K562 (cell line): ENCODE measurements around the gene MDFIC. TPM values are rescaled to one million over a fixed set of nuclear protein-coding genes. Genes with fewer than 3 reads are reported as not detected.

Experiments used
- ATAC-seq: fragments of 200-7000 bp; cut with Tn5 transposase; 3 replicates; pipeline ENCODE4 v1.9.1; 2020; ENCODE audit warnings: moderate library complexity
- BruUV-seq: library from RNA; stranded (reverse); fragments of 400-500 nt; replicated peaks from 2 replicates; lab custom pipeline; 2021; lab: Mats Ljungman, UMichigan
- CTCF ChIA-PET: fragments of 300-600 bp; formaldehyde crosslinking; extraction: SDS; loops from one replicate; lab custom pipeline; 2021; ENCODE audit warnings: low intra/inter-chr PET ratio; lab: Yijun Ruan, JAX
- POLR2A ChIA-PET: fragments of 300-600, 350-650 bp; sonication (Branson Sonifier 250); formaldehyde crosslinking; extraction: SDS; loops from one replicate; lab custom pipeline; 2021; ENCODE audit warnings: antibody characterized with exemption, inconsistent platforms; lab: Yijun Ruan, JAX
- DNase-seq, 4 experiments: peaks; one replicate each; pipeline versions ENCODE4 v3.0.0 to v3.0.0-alpha.2; 2011 to 2018; ENCODE audit warnings: low spot score in 3 of 4, mixed read lengths in 3 of 4; ENCODE audit errors: extremely low read depth in 1 of 4
- FAIRE-seq: peaks from 2 replicates; lab custom pipeline; 2011; peaks lifted over from hg19 to GRCh38; lab: Jason Lieb, UNC
- H2AFZ ChIP-seq: 2 replicates; pipeline ENCODE4 v1.6.0; 2011; ENCODE audit warnings: low read depth, low read length, control low read depth, inconsistent platforms
- H3K27ac ChIP-seq: fragments of 200-600 bp; 3 replicates; pipeline ENCODE4 v1.8.0; 2011; ENCODE audit warnings: low read depth, mild to moderate bottlenecking, control low read depth, inconsistent platforms, low read length, moderate library complexity, mixed read lengths; ENCODE audit errors: extremely low read depth
- H3K27me3 ChIP-seq, 2 experiments: fragments of 300-600 bp in 1 of 2; 2 replicates in 1 of 2; 3 replicates in 1 of 2; pipeline versions ENCODE4 v1.6.0 to v1.8.0; 2011; ENCODE audit warnings: inconsistent platforms in 2 of 2, low read length in 2 of 2, mild to moderate bottlenecking in 1 of 2, mixed read lengths in 1 of 2, moderate library complexity in 1 of 2; ENCODE audit not compliant: control insufficient read depth in 2 of 2, insufficient read depth in 2 of 2
- H3K36me3 ChIP-seq: fragments of 300-600 bp; 3 replicates; pipeline ENCODE4 v1.8.0; 2011; ENCODE audit warnings: mild to moderate bottlenecking, low read length, inconsistent platforms; ENCODE audit not compliant: control insufficient read depth, insufficient read depth
- H3K4me1 ChIP-seq, 2 experiments: fragments of 200-600 bp in 1 of 2; replicated peaks in 1 of 2; 2 replicates in 1 of 2; 3 replicates in 1 of 2; pipeline versions ENCODE4 v1.5.1 to v1.8.0; 2011; ENCODE audit warnings: inconsistent platforms in 2 of 2, low read length in 2 of 2, mild to moderate bottlenecking in 1 of 2, mixed read lengths in 1 of 2, moderate library complexity in 1 of 2; ENCODE audit not compliant: control insufficient read depth in 2 of 2, insufficient read depth in 2 of 2
- H3K4me2 ChIP-seq: 2 replicates; pipeline ENCODE4 v1.6.1; 2011; ENCODE audit warnings: low read length, control low read depth, inconsistent platforms, mixed read lengths; ENCODE audit not compliant: insufficient read depth
- H3K4me3 ChIP-seq: fragments of 200-600 bp; sonication (generic), shearing (Covaris generic); 2 replicates; pipeline ENCODE4 v1.5.1; 2016; ENCODE audit warnings: control low read depth, inconsistent platforms
- H3K79me2 ChIP-seq: fragments of 200-600 bp; 3 replicates; pipeline ENCODE4 v1.8.0; 2011; ENCODE audit warnings: low read length, inconsistent platforms; ENCODE audit not compliant: control insufficient read depth, insufficient read depth
- H3K9ac ChIP-seq, 2 experiments: 2 replicates each; pipeline versions ENCODE4 v1.6.0 to v1.6.1; 2011; ENCODE audit warnings: low read depth in 2 of 2, low read length in 2 of 2, control low read depth in 1 of 2, inconsistent platforms in 1 of 2, mild to moderate bottlenecking in 1 of 2, mixed read lengths in 1 of 2; ENCODE audit not compliant: insufficient read depth in 1 of 2
- H3K9me1 ChIP-seq: one replicate; pipeline ENCODE4 v1.6.0; 2011; ENCODE audit warnings: inconsistent platforms, mild to moderate bottlenecking, low read length, moderate library complexity; ENCODE audit not compliant: control insufficient read depth, insufficient read depth
- H3K9me3 ChIP-seq: replicated peaks from 2 replicates; pipeline ENCODE4 v1.5.1; 2011; ENCODE audit warnings: low read depth, low read length, inconsistent platforms; ENCODE audit not compliant: control insufficient read depth, insufficient read depth
- H4K20me1 ChIP-seq: replicated peaks from 2 replicates; pipeline ENCODE4 v1.6.1; 2011; ENCODE audit warnings: low read length, inconsistent platforms, mixed read lengths; ENCODE audit not compliant: control insufficient read depth, insufficient read depth
- CAMTA2 ChIP-seq: fragments of 250-450 bp; sonication (Bioruptor Pico); conservative IDR thresholded peaks from 2 replicates; pipeline ENCODE4 v1.5.1; 2022
- DLX4 ChIP-seq: fragments of 250-450 bp; sonication (Bioruptor Pico); IDR thresholded peaks from 2 replicates; pipeline ENCODE4 v1.6.1; 2021; ENCODE audit warnings: mild to moderate bottlenecking
- KAT7 ChIP-seq: sonication (generic); formaldehyde crosslinking; IDR thresholded peaks from 2 replicates; pipeline ENCODE4 v1.8.0; 2022; ENCODE audit warnings: missing genetic modification reagents, mild to moderate bottlenecking, borderline replicate concordance
- KHSRP ChIP-seq: fragments of 450-650 bp; IDR thresholded peaks from 2 replicates; pipeline ENCODE4 v1.6.1; 2017
- KLF10 ChIP-seq: fragments of 250-450 bp; sonication (Bioruptor Pico); IDR thresholded peaks from 2 replicates; pipeline ENCODE4 v1.6.1; 2021; ENCODE audit warnings: matching md5 sums
- MAFG ChIP-seq: fragments of 450-650 bp; conservative IDR thresholded peaks from 2 replicates; pipeline ENCODE4 v1.6.1; 2016; ENCODE audit warnings: missing genetic modification characterization, missing compliant biosample characterization
- MTA3 ChIP-seq: fragments of 450-650 bp; formaldehyde crosslinking; IDR thresholded peaks from 2 replicates; pipeline ENCODE4 v1.6.1; 2017; ENCODE audit warnings: mild to moderate bottlenecking, borderline replicate concordance
- MXI1 ChIP-seq: IDR thresholded peaks from 2 replicates; pipeline ENCODE4 v1.6.1; 2011; ENCODE audit warnings: low read depth, mild to moderate bottlenecking, improper control_type of control experiment, low read length
- MYC ChIP-seq, 2 experiments: fragments of 250-450 bp in 1 of 2; sonication (Bioruptor Pico) in 1 of 2; IDR thresholded peaks; 2 replicates each; pipeline versions ENCODE4 v1.5.1 to v1.6.1; 2012 to 2021; ENCODE audit warnings: low read depth in 2 of 2, borderline replicate concordance in 1 of 2, improper control_type of control experiment in 1 of 2, low read length in 1 of 2, mild to moderate bottlenecking in 1 of 2, moderate library complexity in 1 of 2
- POLR2H ChIP-seq: IDR thresholded peaks from 2 replicates; pipeline ENCODE4 v1.6.1; 2016; ENCODE audit warnings: missing genetic modification characterization, low read depth, mild to moderate bottlenecking, control low read depth, missing compliant biosample characterization, moderate library complexity
- RFX5 ChIP-seq: IDR thresholded peaks from 2 replicates; pipeline ENCODE4 v1.6.1; 2011; ENCODE audit warnings: low read depth, mild to moderate bottlenecking, improper control_type of control experiment, low read length
- SIX5 ChIP-seq, 2 experiments: IDR thresholded peaks; 2 replicates each; pipeline ENCODE4 v1.6.1; 2011; ENCODE audit warnings: low read length in 2 of 2, borderline replicate concordance in 1 of 2, low read depth in 1 of 2, mild to moderate bottlenecking in 1 of 2, moderate library complexity in 1 of 2; ENCODE audit not compliant: insufficient read depth in 1 of 2
- TAF7 ChIP-seq: fragments of 450-650 bp; IDR thresholded peaks from 2 replicates; pipeline ENCODE4 v1.6.1; 2016; ENCODE audit warnings: missing genetic modification characterization, missing compliant biosample characterization
- TOE1 ChIP-seq, 2 experiments: fragments of 450-650 bp in 1 of 2; sonication (generic) in 1 of 2; formaldehyde crosslinking in 1 of 2; IDR thresholded peaks; 2 replicates each; pipeline versions ENCODE4 v1.7.1 to v1.8.0; 2016 to 2022; ENCODE audit warnings: borderline replicate concordance in 2 of 2, mild to moderate bottlenecking in 2 of 2, antibody characterized with exemption in 1 of 2, inconsistent platforms in 1 of 2, low read depth in 1 of 2, missing genetic modification reagents in 1 of 2, moderate library complexity in 1 of 2
- ZKSCAN8 ChIP-seq: fragments of 200-800 bp; sonication (Bioruptor generic); IDR thresholded peaks from 2 replicates; pipeline ENCODE4 v1.6.1; 2016; ENCODE audit warnings: missing genetic modification characterization, missing compliant biosample characterization
- ZNF174 ChIP-seq: fragments of 250-450 bp; sonication (Bioruptor Pico); IDR thresholded peaks from 2 replicates; pipeline ENCODE4 v1.4.0; 2020; ENCODE audit warnings: mild to moderate bottlenecking
- ZNF280B ChIP-seq: fragments of 250-450 bp; sonication (Bioruptor Pico); IDR thresholded peaks from 2 replicates; pipeline ENCODE4 v1.5.1; 2021; ENCODE audit warnings: mild to moderate bottlenecking
- ZNF778 ChIP-seq: fragments of 450-650 bp; formaldehyde crosslinking; IDR thresholded peaks from 2 replicates; pipeline ENCODE4 v1.4.0; 2020; ENCODE audit warnings: mild to moderate bottlenecking, moderate library complexity
- WGBS: fragments of 100-300 bp; shearing (Covaris generic); methylation state at CpG from one replicate; pipeline ENCODE4 v1.1.6; 2016; ENCODE audit warnings: low coverage, mixed read lengths; ENCODE audit not compliant: insufficient coverage; ENCODE audit errors: missing lambda C conversion rate; 5-methylcytosine and 5-hydroxymethylcytosine counted together
- in situ Hi-C: fragments of 300-500 bp; cut with MboI; formaldehyde crosslinking; loops from 4 replicates; pipeline ENCODE4 v1.15.0; 2018; ENCODE audit warnings: inconsistent platforms, mixed read lengths
- intact Hi-C: fragments of 100-400 bp; cut with micrococcal nuclease; formaldehyde crosslinking; loops from 2 replicates; pipeline ENCODE4 v1.14.2; 2022
- polyA plus RNA-seq, 8 experiments: library from polyadenylated mRNA; depleted of rRNA in 4 of 8; stranded (reverse) in 5 of 8; unstranded in 3 of 8; fragments of >200 nt; fragmentation: Nextera tagmentation in 2 of 8; fragmentation: Illumina TruSeq in 1 of 8; extraction: Ambion mirVana in 2 of 8; extraction: Trizol in 1 of 8; gene quantifications; 2 replicates each; pipeline versions ENCODE4 v1.2.1 to v1.2.3, GENCODE V29; 2011 to 2014; ENCODE audit warnings: inconsistent platforms in 1 of 8, missing spikeins in 1 of 8
- total RNA-seq, 7 experiments: library from RNA; depleted of rRNA in 6 of 7; stranded (reverse); fragments of >200 nt in 6 of 7; fragmentation: Illumina TruSeq in 2 of 7; extraction: Trizol in 2 of 7; gene quantifications; 2 replicates each; pipeline versions ENCODE4 v1.2.1 to v1.2.3, GENCODE V29; 2011 to 2021; ENCODE audit warnings: low replicate concordance in 1 of 7
- TF ChIP-seq, protein P1 (sequence below): sonication (generic); formaldehyde crosslinking; IDR thresholded peaks from 2 replicates; pipeline ENCODE4 v1.8.0; 2022; ENCODE audit warnings: missing genetic modification reagents, mild to moderate bottlenecking, borderline replicate concordance

MDFIC gene
- total and polyA plus RNA-seq, 9 of the 15 experiments (the other 6 are each of a cell fraction or from before 2014, with no cell fraction given): 0.13 to 0.24 TPM; not detected in 7

DNA sequence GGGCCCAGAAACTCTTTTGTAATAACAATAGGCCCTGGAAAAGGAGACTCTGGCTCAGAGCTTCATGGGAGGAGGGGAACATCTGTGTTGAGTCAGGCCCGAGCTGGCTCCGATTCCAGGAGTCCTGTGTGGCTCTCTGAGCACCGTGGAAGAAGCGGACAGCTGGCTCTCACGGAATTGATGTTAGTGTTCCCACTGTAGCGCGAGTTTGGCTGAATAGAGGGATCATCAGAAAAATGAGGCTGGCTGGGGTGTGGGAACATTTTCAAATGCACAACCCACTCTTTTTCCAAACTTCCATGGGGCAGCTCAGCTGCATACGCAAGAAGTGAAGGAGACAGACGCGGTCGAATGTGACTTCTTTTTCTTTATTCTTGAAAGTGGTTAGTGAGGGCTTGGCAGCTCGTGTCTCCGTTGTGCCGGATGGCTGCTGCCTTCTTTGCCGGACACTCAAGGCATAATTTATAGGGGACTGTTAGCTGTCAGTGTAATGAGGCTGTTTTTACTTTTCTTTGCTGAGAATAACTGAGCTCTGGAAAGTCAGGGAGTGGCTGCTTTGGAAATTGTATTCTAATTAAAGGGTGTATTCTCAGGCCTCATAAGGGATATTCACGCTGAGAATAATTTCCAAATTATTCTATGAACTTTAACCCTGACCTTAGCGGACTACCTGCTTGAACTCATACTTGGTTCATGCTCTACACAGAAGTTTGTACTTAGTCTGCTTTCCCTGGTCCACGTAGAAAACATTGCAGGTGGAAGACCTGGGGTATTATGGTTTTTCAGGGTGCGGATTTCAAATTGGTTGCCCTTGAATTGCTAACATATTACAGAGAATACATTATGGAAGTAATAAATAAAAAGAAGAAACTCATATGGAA is 23.1 kb downstream of the MDFIC start:
- DNase-seq: no peak
- H4K20me1 ChIP-seq: no peaks in the 10 kb centered on the region
- H3K27ac ChIP-seq: no peak overlapping the region
- H3K9me1 ChIP-seq: no peaks in the 10 kb centered on the region
- ATAC-seq: no peak
- no TSS peak for BruUV-seq
- FAIRE-seq: no peak
- no peak overlapping the region for H3K9ac ChIP-seq
- no peaks in the 10 kb centered on the region for H3K9me3 ChIP-seq
- in situ Hi-C loops (no loop called here), intact Hi-C loops (loop anchor here (10.0 kb wide), 1 partner anchor 920 kb away; no protein-coding TSS in a partner anchor)
- no peak overlapping the region for H3K4me3 ChIP-seq
- H3K4me1 ChIP-seq: no peaks in the 10 kb centered on the region
- ChIA-PET CTCF (no interaction called here), POLR2A (interaction anchor here (0.7 kb wide), 1 partner anchor 88 kb away, joined by 3 read pairs; no protein-coding TSS in a partner anchor)
- no peak overlapping the region for H2AFZ ChIP-seq
- no peak for TF ChIP-seq SIX5 (IDR thresholded peaks at IDR 0.05; ENCODE audit: borderline replicate concordance in 1 of 2, insufficient read depth in 1 of 2, low read depth in 1 of 2, low read length in 2 of 2)
- no peak for TF ChIP-seq TAF7 (tag)
- TF ChIP-seq KAT7 (CRISPR knock-in tag): no peak
- TF ChIP-seq KHSRP: no peak
- no peak for TF ChIP-seq POLR2H (tag)
- no peak for TF ChIP-seq DLX4 (CRISPR knock-in tag)
- TF ChIP-seq CAMTA2 (CRISPR knock-in tag): no peak
- TF ChIP-seq ZKSCAN8 (CRISPR knock-in tag): no peak
- TF ChIP-seq MXI1: no peak
- no peak for TF ChIP-seq TOE1 (IDR thresholded peaks at IDR 0.05; ENCODE audit: borderline replicate concordance)
- no peak for TF ChIP-seq TOE1 (CRISPR knock-in tag; IDR thresholded peaks at IDR 0.05; ENCODE audit: borderline replicate concordance, low read depth)
- TF ChIP-seq KLF10 (CRISPR knock-in tag): no peak
- no peak for TF ChIP-seq MAFG (tag)
- TF ChIP-seq, protein P1, sequence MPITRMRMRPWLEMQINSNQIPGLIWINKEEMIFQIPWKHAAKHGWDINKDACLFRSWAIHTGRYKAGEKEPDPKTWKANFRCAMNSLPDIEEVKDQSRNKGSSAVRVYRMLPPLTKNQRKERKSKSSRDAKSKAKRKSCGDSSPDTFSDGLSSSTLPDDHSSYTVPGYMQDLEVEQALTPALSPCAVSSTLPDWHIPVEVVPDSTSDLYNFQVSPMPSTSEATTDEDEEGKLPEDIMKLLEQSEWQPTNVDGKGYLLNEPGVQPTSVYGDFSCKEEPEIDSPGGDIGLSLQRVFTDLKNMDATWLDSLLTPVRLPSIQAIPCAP (CRISPR knock-in tag): no peak
- TF ChIP-seq ZNF174 (CRISPR knock-in tag): no peak
- TF ChIP-seq ZNF280B: no peak
- TF ChIP-seq RFX5: no peak
- TF ChIP-seq MTA3: no peak
- no peak for TF ChIP-seq MYC (IDR thresholded peaks at IDR 0.05; ENCODE audit: low read depth, low read length)
- TF ChIP-seq MYC (CRISPR knock-in tag; IDR thresholded peaks at IDR 0.05; ENCODE audit: borderline replicate concordance, low read depth): no peak
- TF ChIP-seq ZNF778: no peak
- WGBS: under 1% methylated on average over 19 of the region's 19 CpGs
- no peaks in the 10 kb centered on the region for H3K36me3 ChIP-seq
- no peaks in the 10 kb centered on the region for H3K27me3 ChIP-seq
- H3K79me2 ChIP-seq: no peaks in the 10 kb centered on the region
- H3K4me2 ChIP-seq: no peak overlapping the region
